Astrocyte (in vitro differentiated cells and primary cell): ENCODE measurements around the gene GALNT17. TPM values are rescaled to one million over a fixed set of nuclear protein-coding genes. Genes with fewer than 3 reads are reported as not detected.
A peak's percentile ranks its signal among the peaks of the same experiment; 100 is the strongest.

Experiments used
- DNase-seq: peaks from one replicate; pipeline ENCODE4 v3.0.0-alpha.2; 2010; ENCODE audit warnings: low read depth
- FAIRE-seq: peaks from 2 replicates; lab custom pipeline; 2011; peaks lifted over from hg19 to GRCh38; lab: Jason Lieb, UNC
- H2AFZ ChIP-seq: 2 replicates; pipeline ENCODE4 v1.6.0; 2012; ENCODE audit warnings: low read depth, low read length, inconsistent platforms
- H3K27ac ChIP-seq: 2 replicates; pipeline ENCODE4 v1.5.1; 2011; ENCODE audit warnings: low read depth, low read length, inconsistent platforms
- H3K27me3 ChIP-seq: 2 replicates; pipeline ENCODE4 v1.6.0; 2011; ENCODE audit warnings: low read length, inconsistent platforms; ENCODE audit not compliant: insufficient read depth
- H3K36me3 ChIP-seq: 2 replicates; pipeline ENCODE4 v1.5.1; 2011; ENCODE audit warnings: low read length, inconsistent platforms; ENCODE audit not compliant: insufficient read depth
- H3K4me1 ChIP-seq: 2 replicates; pipeline ENCODE4 v1.5.1; 2011; ENCODE audit warnings: low read length, inconsistent platforms; ENCODE audit not compliant: insufficient read depth
- H3K4me2 ChIP-seq: 2 replicates; pipeline ENCODE4 v1.6.0; 2012; ENCODE audit warnings: low read length, inconsistent platforms
- H3K4me3 ChIP-seq: 2 replicates; pipeline ENCODE4 v1.5.1; 2011; ENCODE audit warnings: low read depth, mild to moderate bottlenecking, low read length, inconsistent platforms; ENCODE audit not compliant: insufficient read depth
- H3K79me2 ChIP-seq: 2 replicates; pipeline ENCODE4 v1.6.0; 2012; ENCODE audit warnings: mild to moderate bottlenecking, low read length, inconsistent platforms; ENCODE audit not compliant: insufficient read depth
- H3K9ac ChIP-seq: 2 replicates; pipeline ENCODE4 v1.6.0; 2012; ENCODE audit warnings: mild to moderate bottlenecking, low read length, inconsistent platforms
- H3K9me3 ChIP-seq: 2 replicates; pipeline ENCODE4 v1.5.1; 2012; ENCODE audit warnings: low read depth, mild to moderate bottlenecking, low read length, inconsistent platforms; ENCODE audit not compliant: insufficient read depth
- H4K20me1 ChIP-seq: 2 replicates; pipeline ENCODE4 v1.6.0; 2012; ENCODE audit warnings: low read length, inconsistent platforms; ENCODE audit not compliant: insufficient read depth
- H3K27ac Mint-ChIP-seq: one replicate; pipeline ENCODE4 v1.8.0; 2021; ENCODE audit warnings: mild to moderate bottlenecking, mixed read lengths; ENCODE audit not compliant: unreplicated experiment
- H3K27me3 Mint-ChIP-seq: one replicate; pipeline ENCODE4 v1.8.0; 2021; ENCODE audit warnings: low read depth, mixed read lengths; ENCODE audit not compliant: unreplicated experiment
- H3K36me3 Mint-ChIP-seq: one replicate; pipeline ENCODE4 v1.8.0; 2021; ENCODE audit warnings: low read depth, mixed read lengths; ENCODE audit not compliant: unreplicated experiment
- H3K4me1 Mint-ChIP-seq: one replicate; pipeline ENCODE4 v1.8.0; 2021; ENCODE audit warnings: low read depth, mixed read lengths; ENCODE audit not compliant: unreplicated experiment
- H3K4me3 Mint-ChIP-seq: one replicate; pipeline ENCODE4 v1.8.0; 2021; ENCODE audit warnings: mild to moderate bottlenecking, moderate library complexity, mixed read lengths; ENCODE audit not compliant: unreplicated experiment
- H3K9me3 Mint-ChIP-seq: one replicate; pipeline ENCODE4 v1.8.0; 2021; ENCODE audit warnings: mild to moderate bottlenecking, mixed read lengths; ENCODE audit not compliant: unreplicated experiment
- CTCF ChIP-seq: IDR thresholded peaks from 2 replicates; pipeline ENCODE4 v1.5.1; 2011; ENCODE audit warnings: low read depth, mild to moderate bottlenecking, inconsistent platforms, low read length, moderate library complexity; ENCODE audit not compliant: insufficient read depth
- EZH2 ChIP-seq: IDR thresholded peaks from 2 replicates; pipeline ENCODE4 v1.6.1; 2012; ENCODE audit warnings: mild to moderate bottlenecking, low read length, inconsistent platforms; ENCODE audit not compliant: insufficient read depth
- total RNA-seq: library from RNA; stranded (reverse); gene quantifications from 2 replicates; pipeline ENCODE4 v1.2.1, GENCODE V29; 2021

The GALNT17 gene
- total RNA-seq, 1 donor from 2014 or later: 7.8 TPM

GRCh38 chr7:71626206-71626605 is 494.3 kb downstream of the GALNT17 start:
- peak overlapping the region; percentile 97 for H3K27ac Mint-ChIP-seq

GRCh38 chr7:71627651-71628050 is 495.7 kb downstream of the GALNT17 start:
- H3K27me3 Mint-ChIP-seq: no peaks in the 10 kb centered on the region
- Histone ChIP-seq H4K20me1 (no peaks in the 10 kb centered on the region), H3K4me3 (no peak overlapping the region), H3K9me3 (no peaks in the 10 kb centered on the region), H3K4me1 (peaks cover 21% of the 10 kb centered on the region), H2AFZ (no peak overlapping the region), H3K9ac (no peak overlapping the region), H3K4me2 (no peak overlapping the region), H3K27ac (no peak overlapping the region), H3K79me2 (no peaks in the 10 kb centered on the region), H3K36me3 (no peaks in the 10 kb centered on the region), H3K27me3 (no peaks in the 10 kb centered on the region)
- H3K27ac Mint-ChIP-seq: no peak overlapping the region
- no peak overlapping the region for H3K4me3 Mint-ChIP-seq
- DNase-seq (no peak), FAIRE-seq (no peak)
- H3K9me3 Mint-ChIP-seq: peaks cover 3% of the 10 kb centered on the region
- peaks cover 26% of the 10 kb centered on the region for H3K4me1 Mint-ChIP-seq
- no peak for TF ChIP-seq CTCF
- TF ChIP-seq EZH2: no peak
- peaks cover 4% of the 10 kb centered on the region for H3K36me3 Mint-ChIP-seq

More at GRCh38 chr7:71626206-71626605, 494.3 kb downstream of the GALNT17 start:
- Histone ChIP-seq H2AFZ (peak overlapping the region; percentile 16), H3K36me3 (no peaks in the 10 kb centered on the region), H3K9me3 (no peaks in the 10 kb centered on the region), H3K4me2 (peak overlapping the region; percentile 57), H4K20me1 (no peaks in the 10 kb centered on the region), H3K4me3 (no peak overlapping the region), H3K79me2 (no peaks in the 10 kb centered on the region), H3K9ac (peak overlapping the region; percentile 1), H3K4me1 (peaks cover 14% of the 10 kb centered on the region), H3K27ac (peak overlapping the region; percentile 45), H3K27me3 (no peaks in the 10 kb centered on the region)
- peaks cover 7% of the 10 kb centered on the region for H3K36me3 Mint-ChIP-seq
- no peak for TF ChIP-seq CTCF
- TF ChIP-seq EZH2: no peak
- no peaks in the 10 kb centered on the region for H3K27me3 Mint-ChIP-seq
- H3K9me3 Mint-ChIP-seq: peaks cover 7% of the 10 kb centered on the region
- peak; percentile 89 for FAIRE-seq
- no peak overlapping the region for H3K4me3 Mint-ChIP-seq
- peaks cover 17% of the 10 kb centered on the region for H3K4me1 Mint-ChIP-seq
- peak; percentile 94 for DNase-seq

- DNase-seq (no peak), FAIRE-seq (no peak)
- H3K4me2 ChIP-seq: no peak overlapping the region
- TF ChIP-seq CTCF: no peak
- TF ChIP-seq EZH2: no peak
- H2AFZ ChIP-seq: no peak overlapping the region
- no peak overlapping the region for H3K9ac ChIP-seq
- no peaks in the 10 kb centered on the region for H3K36me3 ChIP-seq
- Mint-ChIP-seq H3K9me3 (peaks cover 2% of the 10 kb centered on the region), H3K27ac (no peak overlapping the region), H3K4me1 (peaks cover 40% of the 10 kb centered on the region), H3K4me3 (no peak overlapping the region), H3K36me3 (no peaks in the 10 kb centered on the region), H3K27me3 (no peaks in the 10 kb centered on the region)
- no peaks in the 10 kb centered on the region for H4K20me1 ChIP-seq
- no peak overlapping the region for H3K27ac ChIP-seq
- no peaks in the 10 kb centered on the region for H3K79me2 ChIP-seq
- H3K4me3 ChIP-seq: no peak overlapping the region
- no peaks in the 10 kb centered on the region for H3K9me3 ChIP-seq
- H3K27me3 ChIP-seq: no peaks in the 10 kb centered on the region
- H3K4me1 ChIP-seq: peaks cover 32% of the 10 kb centered on the region
These were observed 498.6 kb downstream of the GALNT17 start for GRCh38 chr7:71630516-71630915.
